Umbilical cord (tissue), 2 donors: ENCODE measurements around the gene SCGB1D2. TPM values are rescaled to one million over a fixed set of nuclear protein-coding genes. Genes with fewer than 3 reads are reported as not detected.
"Not testable (repeated sequence)": the region's sequence is repeated elsewhere in the genome, so short reads cannot be mapped to it uniquely, and the experiment has no call there.

Experiments
- DNase-seq: peaks from one replicate; pipeline ENCODE4 v3.0.0-alpha.2; 2015; ENCODE audit warnings: low spot score
- total RNA-seq: library from RNA; depleted of rRNA; stranded (reverse); fragments of >200 nt; gene quantifications from one replicate; pipeline ENCODE4 v1.2.3, GENCODE V29; 2014; ENCODE audit warnings: low replicate concordance; ENCODE audit not compliant: insufficient read depth

The SCGB1D2 gene
- total RNA-seq: not detected

GRCh38 chr11:62242021-62242420, at the start of gene SCGB1D2:
SCGB1D2 (plus strand) TSS chr11:62242239; CDS start chr11:62242308, 69 bp downstream.
- DNase-seq: no peak

DNA sequence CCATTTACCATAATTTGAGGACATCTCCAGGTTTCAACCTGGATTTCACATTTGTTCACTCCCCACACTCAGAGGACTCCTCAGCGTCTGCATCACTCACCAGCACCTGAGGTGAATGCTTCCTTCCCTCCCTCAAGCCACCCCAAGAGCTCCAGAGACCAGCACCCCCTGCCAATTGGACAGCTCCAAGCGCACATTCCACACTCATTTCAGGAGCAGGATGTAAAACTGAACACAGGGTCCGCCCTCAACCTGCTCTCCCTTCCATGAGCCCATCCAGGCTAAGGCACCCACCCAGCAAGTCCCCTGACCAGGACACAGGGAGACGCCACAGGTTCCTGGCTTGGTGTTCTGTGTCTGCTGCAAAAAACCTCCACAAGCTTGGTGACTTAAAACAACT, 48.1 kb upstream of the SCGB1D2 start:
- no peak for DNase-seq

DNA sequence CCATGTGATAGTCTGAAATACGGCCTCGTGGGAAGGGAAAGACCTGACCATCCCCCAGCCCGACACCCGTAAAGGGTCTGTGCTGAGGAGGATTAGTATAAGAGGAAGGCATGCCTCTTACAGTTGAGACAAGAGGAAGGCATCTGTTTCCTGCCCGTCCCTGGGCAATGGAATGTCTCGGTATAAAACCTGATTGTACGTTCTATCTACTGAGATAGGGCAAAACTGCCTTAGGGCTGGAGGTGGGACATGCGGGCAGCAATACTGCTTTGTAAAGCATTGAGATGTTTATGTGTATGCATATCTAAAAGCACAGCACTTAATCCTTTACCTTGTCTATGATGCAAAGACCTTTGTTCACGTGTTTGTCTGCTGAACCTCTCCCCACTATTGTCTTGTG, 47.0 kb upstream of the SCGB1D2 start:
- DNase-seq: not testable (repeated sequence)

- no peak for DNase-seq
These were observed 46.1 kb upstream of the SCGB1D2 start for GRCh38 chr11:62195945-62196344.

- DNase-seq: not testable (repeated sequence)
These were observed 44.6 kb upstream of the SCGB1D2 start for GRCh38 chr11:62197400-62197799.

GRCh38 chr11:62201376-62201775, 40.7 kb upstream of the SCGB1D2 start:
- DNase-seq: no peak

DNA sequence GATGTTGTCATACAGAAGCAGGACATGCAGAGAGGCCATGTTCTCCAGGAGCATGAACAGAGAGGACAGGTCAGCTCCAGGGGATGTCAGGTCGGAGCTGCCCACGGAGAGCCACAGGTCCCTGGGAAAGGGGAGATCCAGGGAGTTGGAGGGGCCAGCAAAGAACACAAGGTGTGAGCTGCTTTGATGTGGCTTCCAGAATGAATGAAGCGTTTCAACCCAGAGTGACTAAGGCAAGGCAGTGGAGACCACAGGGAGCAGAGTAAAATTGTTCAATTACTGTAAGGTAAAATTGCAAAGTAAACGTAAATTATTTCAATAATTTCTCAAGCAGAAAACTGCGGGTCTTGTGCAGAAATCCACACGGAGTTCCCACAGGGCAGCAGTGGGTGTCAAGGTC, 39.1 kb upstream of the SCGB1D2 start:
- DNase-seq: no peak

DNA sequence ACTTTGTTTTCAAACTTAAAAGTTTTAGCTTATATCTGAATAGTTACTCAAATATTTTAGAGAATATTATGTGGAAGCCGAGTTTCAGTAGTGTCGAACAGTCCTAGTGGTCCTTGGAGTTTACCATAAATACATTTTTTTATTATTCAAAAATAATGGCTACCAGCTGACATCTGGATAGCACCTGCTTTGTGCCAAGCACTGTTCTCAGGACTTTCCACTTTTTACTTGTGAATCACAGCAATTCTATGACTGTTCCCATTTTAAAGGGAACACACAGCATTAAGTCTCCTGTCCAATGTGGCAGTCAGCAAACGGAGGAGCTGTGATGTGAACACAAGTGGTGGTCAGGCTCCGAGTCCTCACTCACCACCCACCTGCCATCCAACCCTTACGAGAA, 37.6 kb upstream of the SCGB1D2 start:
- no peak for DNase-seq

GRCh38 chr11:62205441-62205840, 36.6 kb upstream of the SCGB1D2 start:
- DNase-seq: no peak

DNA sequence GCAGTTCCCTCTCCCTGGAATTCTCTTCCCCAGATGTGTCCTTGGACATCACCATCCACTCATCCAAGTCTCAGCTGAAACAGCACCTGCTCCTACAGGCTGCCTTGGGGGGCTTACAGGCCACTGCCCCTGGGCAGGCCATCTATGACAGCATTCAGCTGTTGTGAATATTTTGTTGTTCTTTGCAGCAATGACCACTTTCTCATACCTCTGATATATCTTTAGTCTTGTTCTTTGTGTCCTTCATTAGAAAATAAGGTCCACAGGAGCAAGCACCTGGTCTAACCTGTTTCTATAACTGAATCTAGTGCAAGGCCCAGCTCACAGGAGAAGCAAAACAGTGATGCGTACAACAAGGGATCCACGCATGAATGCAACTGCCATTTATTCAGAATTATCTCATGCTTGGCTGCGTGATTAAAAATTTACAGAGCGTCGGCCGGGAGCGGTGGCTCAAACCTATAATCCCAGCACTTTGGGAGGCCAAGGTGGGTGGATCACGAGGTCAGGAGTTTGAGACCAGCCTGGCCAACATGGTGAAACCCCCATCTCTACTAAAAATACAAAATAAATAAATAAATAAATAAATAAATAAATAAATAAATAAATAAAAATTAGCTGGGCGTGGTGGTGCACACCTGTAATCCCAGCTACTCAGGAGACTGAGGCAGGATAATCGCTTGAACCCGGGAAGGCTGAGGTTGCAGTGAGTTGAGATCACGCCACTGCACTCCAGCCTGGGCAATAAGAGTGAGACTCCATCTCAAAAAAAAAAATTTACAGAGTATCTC, 35.6 kb upstream of the SCGB1D2 start:
- not testable (repeated sequence) for DNase-seq

DNA sequence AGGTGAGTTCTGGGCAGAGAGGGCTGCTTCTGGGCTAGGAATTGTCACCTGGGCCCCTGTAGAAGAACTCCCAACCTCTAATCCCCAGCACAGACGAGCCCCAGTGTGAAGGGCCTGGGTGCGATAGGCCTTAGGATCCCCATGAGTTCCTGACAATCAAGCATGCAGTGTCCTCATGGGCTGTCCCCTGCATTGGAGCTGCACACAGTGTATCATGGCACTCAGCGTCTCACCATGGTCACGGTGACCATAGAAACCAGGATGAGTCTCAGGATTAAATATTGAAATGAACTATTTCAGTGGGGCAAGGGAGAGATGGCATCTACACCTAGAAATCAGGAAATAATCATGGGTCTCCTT, 33.3 kb upstream of the SCGB1D2 start:
- no peak for DNase-seq

DNA sequence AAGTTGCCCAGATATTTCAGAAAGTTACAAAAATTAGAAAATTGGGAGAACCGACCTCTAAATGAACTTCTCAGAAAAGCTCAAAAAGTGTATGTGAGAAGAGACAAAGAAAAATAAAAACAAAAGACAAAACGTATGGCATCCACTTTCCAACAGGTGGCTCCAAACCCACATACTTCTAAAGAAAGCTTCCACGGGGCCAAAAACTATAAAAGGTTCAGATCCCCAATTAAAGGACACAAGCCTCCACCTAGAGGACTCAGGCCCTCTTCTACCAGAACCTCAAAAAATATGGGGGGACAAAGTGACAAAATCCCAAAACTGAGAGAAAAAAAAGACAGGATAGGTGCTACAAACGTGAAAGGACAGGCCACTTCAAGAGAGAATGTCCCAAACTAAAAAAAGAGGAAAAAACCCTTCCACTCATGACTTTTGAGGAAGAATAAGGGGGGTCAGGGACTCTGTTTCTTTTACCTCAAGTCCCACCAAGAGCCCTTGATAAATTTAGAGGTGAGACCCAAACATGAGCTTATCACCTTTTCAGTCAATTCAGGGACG, 24.8 kb upstream of the SCGB1D2 start:
- no peak for DNase-seq

GRCh38 chr11:62221498-62221897, 20.5 kb upstream of the SCGB1D2 start:
- DNase-seq: no peak

DNA sequence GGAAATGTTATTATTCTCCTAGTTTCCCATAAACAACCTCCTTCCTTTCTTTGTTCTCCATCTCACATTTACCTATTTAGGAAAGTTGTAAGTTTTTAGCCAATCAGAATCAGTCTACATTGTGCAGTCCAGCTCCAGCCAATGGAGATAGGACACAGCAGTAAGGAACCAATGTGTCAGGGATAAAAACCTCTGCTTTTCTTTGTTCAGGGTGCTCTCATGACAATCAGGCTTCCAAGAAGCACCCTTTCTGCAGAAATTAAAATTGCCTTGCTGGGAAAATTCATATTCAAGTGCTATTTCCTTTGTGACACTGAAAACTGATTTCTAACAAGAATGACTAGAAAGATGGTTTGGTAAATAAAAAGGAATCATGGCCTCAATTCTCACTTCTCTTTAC, 18.9 kb upstream of the SCGB1D2 start:
- no peak for DNase-seq

DNA sequence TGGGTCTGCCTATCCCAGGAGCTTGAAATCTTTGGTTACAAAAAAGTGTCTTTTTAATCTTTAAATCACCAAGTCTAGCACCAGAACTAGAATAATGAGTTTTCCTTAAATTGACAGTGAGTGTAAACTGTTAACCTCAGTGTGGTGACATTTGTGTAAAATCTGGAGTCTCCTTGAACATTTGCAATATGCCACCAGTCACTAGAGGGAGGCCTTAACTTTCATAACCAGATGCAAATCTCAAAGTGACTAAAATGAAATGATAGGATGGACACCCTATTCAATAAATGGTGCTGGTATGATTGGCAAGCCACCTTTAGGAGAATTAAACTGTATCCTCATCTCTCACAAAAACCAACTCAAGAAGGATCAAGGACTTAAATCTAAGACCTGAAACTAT, 8.3 kb upstream of the SCGB1D2 start:
- no peak for DNase-seq

- DNase-seq: no peak
These were observed 5.9 kb upstream of the SCGB1D2 start for GRCh38 chr11:62236187-62236586.

GRCh38 chr11:62237499-62237898, 4.5 kb upstream of the SCGB1D2 start:
- no peak for DNase-seq

DNA sequence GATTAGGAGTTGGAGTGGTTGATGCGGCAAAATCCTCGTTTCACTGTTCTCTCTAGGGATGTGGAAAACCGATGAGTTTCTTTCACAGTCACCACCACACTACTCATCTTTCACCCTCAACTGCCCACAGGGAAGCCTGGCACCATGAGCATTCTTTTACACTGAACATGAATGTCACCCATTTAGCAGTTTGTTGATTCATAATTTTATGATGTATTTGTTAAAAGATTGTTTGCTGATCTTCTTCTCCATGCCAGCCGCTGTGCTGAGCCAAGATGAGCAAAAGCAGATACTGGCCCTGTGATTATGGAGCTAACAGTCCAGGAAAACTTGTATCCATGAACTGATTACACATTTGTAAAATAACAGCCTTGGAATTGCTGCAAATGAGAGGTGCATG, 3.9 kb upstream of the SCGB1D2 start:
- no peak for DNase-seq

GRCh38 chr11:62241095-62241494, 944 bp upstream of the SCGB1D2 start:
- DNase-seq: no peak

DNA sequence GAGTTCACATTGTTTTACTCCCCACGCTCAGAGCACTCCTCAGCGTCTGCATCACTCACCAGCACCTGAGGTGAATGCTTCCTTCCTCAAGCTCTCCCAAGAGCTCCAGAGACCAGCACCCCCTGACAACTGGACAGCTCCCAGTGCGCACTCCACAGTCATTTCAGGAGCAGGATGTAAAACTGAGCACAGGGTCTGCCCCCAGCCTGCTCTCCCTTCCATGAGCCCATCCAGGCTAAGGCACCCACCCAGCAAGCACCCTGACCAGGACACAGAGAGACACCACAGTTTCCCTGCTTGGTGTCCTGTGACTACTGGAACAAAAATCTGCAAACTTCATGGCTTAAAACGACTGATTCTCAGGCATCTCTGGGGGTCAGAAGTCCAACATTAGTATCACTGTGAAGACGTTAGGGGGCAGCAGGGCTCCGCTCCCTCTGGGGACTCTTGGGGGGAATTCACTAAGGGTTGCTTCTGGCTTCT, 3.3 kb downstream of the SCGB1D2 start:
- peak; percentile 42 for DNase-seq

DNA sequence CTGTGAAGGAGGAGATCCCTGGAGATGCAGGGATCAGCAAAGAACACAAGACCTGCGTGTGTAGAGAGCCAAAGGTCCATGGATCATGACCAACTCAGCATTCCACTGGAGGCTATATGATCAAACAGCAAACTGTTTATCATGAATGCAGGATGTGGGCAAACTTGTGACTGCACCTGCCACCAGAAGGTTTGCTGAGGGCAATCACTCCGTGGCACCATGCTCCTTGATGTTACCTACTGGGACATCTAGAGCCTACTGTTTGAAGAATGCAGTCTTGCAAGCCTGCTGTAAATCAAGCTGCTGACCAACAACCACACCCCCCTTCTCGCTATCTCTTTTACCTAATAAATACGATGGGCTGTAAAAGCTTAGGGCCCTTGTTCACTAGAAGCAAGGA, 9.7 kb downstream of the SCGB1D2 start:
- DNase-seq: no peak

- DNase-seq: no peak
These were observed 12.0 kb downstream of the SCGB1D2 start for GRCh38 chr11:62253999-62254542.

- no peak for DNase-seq
These were observed 14.2 kb downstream of the SCGB1D2 start for GRCh38 chr11:62256281-62256680.
